NCI-H187 treated with DMSO at 0.1 percent for 48 hours (cell line): ENCODE data around the gene MGAT5.

Experiments used
- DNase-seq: peaks from one replicate; lab custom pipeline; 2025; lab: John Stamatoyannopoulos, UW

Gene MGAT5

GRCh38 chr2:134256956-134257355 is 3.1 kb downstream of the MGAT5 start:
- DNase-seq: no peak

- DNase-seq: no peak
Measured at GRCh38 chr2:134257509-134257908, 3.6 kb downstream of the MGAT5 start.

GRCh38 chr2:134257965-134258683 is 4.3 kb downstream of the MGAT5 start:
- DNase-seq: no peak

- no peak for DNase-seq
Measured at GRCh38 chr2:134258684-134259388, 5.0 kb downstream of the MGAT5 start.

GRCh38 chr2:134259571-134259970 is 5.7 kb downstream of the MGAT5 start:
- no peak for DNase-seq

- no peak for DNase-seq
Measured at GRCh38 chr2:134259994-134260393, 6.1 kb downstream of the MGAT5 start.

GRCh38 chr2:134260713-134261112 is 6.8 kb downstream of the MGAT5 start:
- no peak for DNase-seq

- no peak for DNase-seq
Measured at GRCh38 chr2:134261398-134262131, 7.7 kb downstream of the MGAT5 start.

- no peak for DNase-seq
Measured at GRCh38 chr2:134262684-134263083, 8.8 kb downstream of the MGAT5 start.

GRCh38 chr2:134268265-134268664 is 14.4 kb downstream of the MGAT5 start:
- DNase-seq: no peak

GRCh38 chr2:134269230-134269629 is 15.4 kb downstream of the MGAT5 start:
- DNase-seq: no peak

- DNase-seq: no peak
Measured at GRCh38 chr2:134269972-134270735, 16.3 kb downstream of the MGAT5 start.

GRCh38 chr2:134271758-134272157 is 17.9 kb downstream of the MGAT5 start:
- DNase-seq: no peak

- no peak for DNase-seq
Measured at GRCh38 chr2:134272806-134273205, 18.9 kb downstream of the MGAT5 start.

GRCh38 chr2:134273256-134273983 is 19.5 kb downstream of the MGAT5 start:
- no peak for DNase-seq

GRCh38 chr2:134274121-134274520 is 20.2 kb downstream of the MGAT5 start:
- DNase-seq: no peak

- no peak for DNase-seq
Measured at GRCh38 chr2:134275058-134275862, 21.4 kb downstream of the MGAT5 start.

GRCh38 chr2:134276381-134277172 is 22.7 kb downstream of the MGAT5 start:
- DNase-seq: no peak

GRCh38 chr2:134277223-134277622 is 23.4 kb downstream of the MGAT5 start:
- DNase-seq: no peak

- DNase-seq: no peak
Measured at GRCh38 chr2:134278553-134278952, 24.7 kb downstream of the MGAT5 start.
